ENCODE results near the gene AFF3. TPM values are rescaled to one million over a fixed set of nuclear protein-coding genes. Genes with fewer than 3 reads are reported as not detected.

AFF3 gene
- total and polyA plus RNA-seq, 2 donors (not counting 1 experiment from before 2014, with no cell fraction given) = 0.50 to 2.5 TPM

DNA sequence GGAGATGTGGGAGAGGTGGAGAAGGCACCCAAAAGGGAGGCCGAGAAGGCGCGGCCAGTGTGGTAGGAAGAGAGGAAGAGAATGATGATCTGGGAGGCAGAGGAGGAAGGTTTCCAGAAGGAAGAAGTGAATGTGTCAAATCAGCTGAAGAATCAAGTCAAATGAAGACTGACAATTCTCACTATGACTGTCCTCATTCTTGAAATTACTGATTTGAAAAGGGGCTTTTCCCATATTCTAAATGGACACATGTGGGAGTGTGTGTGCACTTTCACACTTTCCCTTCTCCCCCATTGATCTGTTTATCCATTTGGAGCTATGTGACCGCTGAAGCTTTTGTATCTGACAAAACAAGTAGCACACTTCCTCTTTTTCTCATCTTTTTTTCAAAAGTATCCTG lies 6.1 kb downstream of the AFF3 start:
- Histone ChIP-seq H3K27me3 (ENCODE audit: control insufficient read depth, insufficient read depth, low read length) (no peaks in the 10 kb centered on the region), H3K36me3 (ENCODE audit: control insufficient read depth, insufficient read depth, low read length) (no peaks in the 10 kb centered on the region), H3K9ac (ENCODE audit: insufficient read depth, low read length) (no peak overlapping the region)

DNA sequence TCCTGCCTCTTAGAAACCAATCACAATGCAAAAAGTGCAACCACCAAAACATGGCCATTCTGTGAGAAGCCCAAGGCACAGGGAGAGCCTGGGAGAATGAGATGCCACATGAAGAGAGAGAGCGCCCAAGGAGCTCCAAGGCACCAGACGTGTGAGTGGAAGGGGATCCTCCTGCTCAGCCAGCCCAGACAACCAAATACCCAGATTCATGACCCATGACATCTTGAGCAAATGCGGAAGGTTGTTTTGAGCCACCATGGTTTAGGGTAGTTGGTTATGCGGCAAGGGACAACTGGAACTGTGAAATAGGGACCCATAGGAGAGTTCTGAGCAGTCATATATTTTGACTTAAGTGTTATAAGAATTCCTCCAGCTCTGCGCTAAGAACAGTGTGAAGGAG lies 7.0 kb downstream of the AFF3 start:
- H3K9ac ChIP-seq (ENCODE audit: insufficient read depth, low read length) = no peak overlapping the region
- H3K9me3 ChIP-seq (ENCODE audit: control insufficient read depth, insufficient read depth, low read depth, low read length) = no peaks in the 10 kb centered on the region
- H4K20me1 ChIP-seq (ENCODE audit: control insufficient read depth, extremely low read depth, insufficient read depth, low read length) = no peaks in the 10 kb centered on the region
- no peak overlapping the region for H3K4me2 ChIP-seq (ENCODE audit: extremely low read depth, insufficient read depth, low read length)
- H3K4me1 ChIP-seq (ENCODE audit: control insufficient read depth, extremely low read depth, insufficient read depth, low read length) = no peaks in the 10 kb centered on the region
- H2AFZ ChIP-seq (ENCODE audit: low read length) = no peak overlapping the region
- H3K27ac ChIP-seq (ENCODE audit: insufficient read depth, low read length) = no peak overlapping the region
- no peaks in the 10 kb centered on the region for H3K79me2 ChIP-seq (ENCODE audit: control insufficient read depth, insufficient read depth, low read length)
- no peaks in the 10 kb centered on the region for H3K36me3 ChIP-seq (ENCODE audit: control insufficient read depth, insufficient read depth, low read length)
- H3K27me3 ChIP-seq (ENCODE audit: control insufficient read depth, insufficient read depth, low read length) = no peaks in the 10 kb centered on the region
- no peak for TF ChIP-seq EZH2 (IDR thresholded peaks at IDR 0.05; ENCODE audit: low read length, missing control alignments)
- TF ChIP-seq, protein P1, sequence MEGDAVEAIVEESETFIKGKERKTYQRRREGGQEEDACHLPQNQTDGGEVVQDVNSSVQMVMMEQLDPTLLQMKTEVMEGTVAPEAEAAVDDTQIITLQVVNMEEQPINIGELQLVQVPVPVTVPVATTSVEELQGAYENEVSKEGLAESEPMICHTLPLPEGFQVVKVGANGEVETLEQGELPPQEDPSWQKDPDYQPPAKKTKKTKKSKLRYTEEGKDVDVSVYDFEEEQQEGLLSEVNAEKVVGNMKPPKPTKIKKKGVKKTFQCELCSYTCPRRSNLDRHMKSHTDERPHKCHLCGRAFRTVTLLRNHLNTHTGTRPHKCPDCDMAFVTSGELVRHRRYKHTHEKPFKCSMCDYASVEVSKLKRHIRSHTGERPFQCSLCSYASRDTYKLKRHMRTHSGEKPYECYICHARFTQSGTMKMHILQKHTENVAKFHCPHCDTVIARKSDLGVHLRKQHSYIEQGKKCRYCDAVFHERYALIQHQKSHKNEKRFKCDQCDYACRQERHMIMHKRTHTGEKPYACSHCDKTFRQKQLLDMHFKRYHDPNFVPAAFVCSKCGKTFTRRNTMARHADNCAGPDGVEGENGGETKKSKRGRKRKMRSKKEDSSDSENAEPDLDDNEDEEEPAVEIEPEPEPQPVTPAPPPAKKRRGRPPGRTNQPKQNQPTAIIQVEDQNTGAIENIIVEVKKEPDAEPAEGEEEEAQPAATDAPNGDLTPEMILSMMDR (conservative IDR thresholded peaks at IDR 0.05 in 1 of 2, IDR thresholded peaks at IDR 0.05 in 1 of 2; ENCODE audit: low read depth in 1 of 2, low read length in 2 of 2) = no peak
- no peak overlapping the region for H3K4me3 ChIP-seq (replicated peaks in 1 of 4; ENCODE audit: control extremely low read depth in 1 of 4, insufficient read depth in 1 of 4, low read depth in 3 of 4, low read length in 4 of 4)
- DNase-seq (ENCODE audit: low read depth in 2 of 2) = no peak

More for the DNA sequence above, 6.1 kb downstream of the AFF3 start:
- H3K27ac ChIP-seq (ENCODE audit: insufficient read depth, low read length) = no peak overlapping the region
- H3K4me1 ChIP-seq (ENCODE audit: control insufficient read depth, extremely low read depth, insufficient read depth, low read length) = no peaks in the 10 kb centered on the region
- H3K4me2 ChIP-seq (ENCODE audit: extremely low read depth, insufficient read depth, low read length) = no peak overlapping the region
- no peak for DNase-seq (ENCODE audit: low read depth in 2 of 2)
- H3K4me3 ChIP-seq (replicated peaks in 1 of 4; ENCODE audit: control extremely low read depth in 1 of 4, insufficient read depth in 1 of 4, low read depth in 3 of 4, low read length in 4 of 4) = no peak overlapping the region
- H3K9me3 ChIP-seq (ENCODE audit: control insufficient read depth, insufficient read depth, low read depth, low read length) = no peaks in the 10 kb centered on the region
- no peaks in the 10 kb centered on the region for H3K79me2 ChIP-seq (ENCODE audit: control insufficient read depth, insufficient read depth, low read length)
- H4K20me1 ChIP-seq (ENCODE audit: control insufficient read depth, extremely low read depth, insufficient read depth, low read length) = no peaks in the 10 kb centered on the region
- H2AFZ ChIP-seq (ENCODE audit: low read length) = no peak overlapping the region
- no peak for TF ChIP-seq EZH2 (IDR thresholded peaks at IDR 0.05; ENCODE audit: low read length, missing control alignments)
- TF ChIP-seq, protein P1 (conservative IDR thresholded peaks at IDR 0.05 in 1 of 2, IDR thresholded peaks at IDR 0.05 in 1 of 2; ENCODE audit: low read depth in 1 of 2, low read length in 2 of 2) = no peak

DNA sequence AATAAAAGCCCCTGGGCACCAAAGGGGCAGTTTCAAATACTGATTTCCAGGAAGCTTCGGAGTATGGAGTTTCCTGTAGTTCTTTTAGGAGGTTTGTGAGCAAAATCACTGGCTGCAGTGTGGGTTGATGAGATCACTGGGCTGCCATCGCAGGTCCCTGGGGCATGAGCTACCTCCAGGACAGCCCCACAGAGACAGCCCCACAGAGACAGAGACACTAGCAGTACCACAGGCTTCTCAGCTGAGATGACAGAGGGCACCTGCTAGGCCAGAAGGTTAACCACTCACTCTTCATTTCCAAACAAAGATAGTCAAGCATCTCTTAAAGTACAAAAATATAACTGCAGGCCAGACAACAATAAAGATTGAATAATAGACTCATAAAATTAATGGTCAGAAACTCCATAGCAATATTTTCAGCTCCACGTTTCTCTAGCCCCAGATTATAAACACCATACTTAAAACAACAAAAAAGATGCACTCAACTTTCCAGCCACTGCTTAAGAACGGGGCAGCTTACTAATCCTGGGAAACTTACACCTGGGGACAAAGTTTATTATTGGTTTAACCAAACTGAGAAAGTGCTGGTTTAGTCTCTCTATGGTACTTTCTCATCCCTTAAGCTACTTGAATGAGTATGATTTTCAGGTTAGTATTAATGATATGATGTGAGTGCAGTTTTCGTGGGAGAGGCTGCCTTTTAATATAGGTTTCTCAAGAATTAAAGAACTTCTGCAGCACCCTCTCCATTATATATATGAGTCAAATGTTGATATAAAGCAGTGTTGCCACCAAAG lies 11.6 kb downstream of the AFF3 start:
- Histone ChIP-seq H3K36me3 (ENCODE audit: control insufficient read depth, insufficient read depth, low read length) (no peaks in the 10 kb centered on the region), H2AFZ (ENCODE audit: low read length) (no peak overlapping the region), H3K4me1 (ENCODE audit: control insufficient read depth, extremely low read depth, insufficient read depth, low read length) (no peaks in the 10 kb centered on the region), H3K4me2 (ENCODE audit: extremely low read depth, insufficient read depth, low read length) (no peak overlapping the region), H3K27ac (ENCODE audit: insufficient read depth, low read length) (no peak overlapping the region), H4K20me1 (ENCODE audit: control insufficient read depth, extremely low read depth, insufficient read depth, low read length) (no peaks in the 10 kb centered on the region), H3K4me3 (replicated peaks in 1 of 4; ENCODE audit: control extremely low read depth in 1 of 4, insufficient read depth in 1 of 4, low read depth in 3 of 4, low read length in 4 of 4) (no peak overlapping the region), H3K27me3 (ENCODE audit: control insufficient read depth, insufficient read depth, low read length) (no peaks in the 10 kb centered on the region), H3K79me2 (ENCODE audit: control insufficient read depth, insufficient read depth, low read length) (no peaks in the 10 kb centered on the region), H3K9ac (ENCODE audit: insufficient read depth, low read length) (no peak overlapping the region), H3K9me3 (ENCODE audit: control insufficient read depth, insufficient read depth, low read depth, low read length) (no peaks in the 10 kb centered on the region)
- DNase-seq (ENCODE audit: low read depth in 2 of 2) = no peak
- TF ChIP-seq, protein P1 (conservative IDR thresholded peaks at IDR 0.05 in 1 of 2, IDR thresholded peaks at IDR 0.05 in 1 of 2; ENCODE audit: low read depth in 1 of 2, low read length in 2 of 2) = no peak
- no peak for TF ChIP-seq EZH2 (IDR thresholded peaks at IDR 0.05; ENCODE audit: low read length, missing control alignments)

All from fibroblast of lung (primary cell).